GM21576 (cell line): ENCODE data around the gene PSMG1.

Source experiments
- ATAC-seq: cut with Tn5 transposase; IDR thresholded peaks from one replicate; pipeline ENCODE4 v1.9.1; 2021; ENCODE audit warnings: mild to moderate bottlenecking, moderate library complexity; ENCODE audit not compliant: unreplicated experiment

Gene PSMG1

DNA sequence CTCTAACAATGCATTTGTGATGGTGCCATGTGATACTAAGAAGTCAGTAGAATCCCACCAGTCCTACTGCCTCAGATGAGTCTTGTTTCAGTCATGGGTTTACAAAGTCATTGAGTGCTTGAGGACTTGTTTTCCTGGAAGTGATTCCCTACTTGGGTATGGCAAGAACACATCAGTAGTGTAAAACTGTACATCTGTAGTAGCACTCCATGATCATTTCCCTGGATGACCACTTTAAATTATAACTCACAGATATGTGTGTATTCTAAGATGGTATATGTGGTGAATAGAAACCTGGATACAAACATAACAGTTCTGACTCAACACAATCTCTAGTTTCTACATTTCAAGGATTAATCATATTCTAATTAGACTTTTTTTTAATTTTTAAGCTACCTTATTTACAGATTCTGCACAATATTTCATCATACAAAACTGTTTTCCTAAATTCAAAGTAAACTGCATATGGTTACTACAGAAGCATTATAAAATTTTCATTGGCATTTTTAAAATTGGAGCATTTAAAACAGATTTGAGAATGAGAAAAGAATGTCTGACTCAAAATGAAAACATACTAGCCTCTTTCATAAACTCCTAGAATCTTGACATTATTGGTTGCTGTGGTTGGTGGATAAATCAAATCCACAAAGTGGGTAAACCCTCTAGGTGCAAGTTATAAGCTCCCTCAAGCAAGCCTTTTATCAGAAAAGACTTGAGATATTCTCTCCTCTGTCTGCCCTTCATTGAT, 6.8 kb upstream of the PSMG1 start:
- ATAC-seq = no peak

DNA sequence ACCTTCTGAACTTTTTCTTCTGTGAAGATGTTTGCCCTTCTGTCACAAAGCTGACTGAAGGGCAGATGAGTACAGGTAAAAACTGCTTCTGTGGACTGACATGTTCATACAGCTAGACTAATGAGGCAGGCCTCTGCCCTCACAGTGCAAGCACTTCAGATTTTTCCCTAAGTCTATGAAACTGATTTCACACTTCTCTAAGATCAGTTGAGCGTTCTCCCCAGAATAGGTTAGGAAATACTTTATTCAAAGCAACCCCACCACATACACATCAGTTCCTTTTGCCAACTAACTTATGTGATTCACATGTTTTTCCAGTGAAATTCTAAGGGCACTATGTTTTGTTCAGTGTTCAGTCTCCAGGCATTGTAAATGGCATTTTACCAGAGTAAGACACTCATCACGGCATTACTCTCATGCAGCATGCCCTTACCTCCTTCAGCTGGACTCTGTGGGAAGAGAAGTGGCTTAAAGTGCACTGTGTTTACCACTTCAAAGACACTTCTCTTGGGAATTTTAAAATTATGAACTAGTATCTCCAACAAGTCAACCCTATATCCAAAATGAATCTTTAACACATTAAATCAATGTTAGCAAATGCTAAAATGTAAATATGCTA, 5.4 kb upstream of the PSMG1 start:
- ATAC-seq = no peak

DNA sequence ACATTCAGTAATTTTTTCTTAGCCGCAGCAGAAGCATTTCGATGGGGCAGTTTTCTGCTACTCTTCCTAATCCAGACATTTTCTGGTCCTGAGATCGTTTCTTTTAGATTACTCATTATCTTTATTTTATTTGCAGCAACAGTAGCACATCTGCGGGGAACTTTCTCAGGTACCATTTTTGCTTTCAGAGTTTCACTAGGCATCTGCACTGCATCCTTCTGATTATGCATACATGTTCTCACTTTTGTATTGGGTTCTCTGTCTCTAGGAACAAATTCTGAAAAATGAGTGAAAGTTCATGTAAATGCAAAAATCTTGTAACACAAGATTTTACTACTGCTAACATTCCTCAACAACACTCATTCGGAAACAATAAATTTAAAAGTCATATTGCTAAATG, 3.9 kb upstream of the PSMG1 start:
- ATAC-seq = no peak

DNA sequence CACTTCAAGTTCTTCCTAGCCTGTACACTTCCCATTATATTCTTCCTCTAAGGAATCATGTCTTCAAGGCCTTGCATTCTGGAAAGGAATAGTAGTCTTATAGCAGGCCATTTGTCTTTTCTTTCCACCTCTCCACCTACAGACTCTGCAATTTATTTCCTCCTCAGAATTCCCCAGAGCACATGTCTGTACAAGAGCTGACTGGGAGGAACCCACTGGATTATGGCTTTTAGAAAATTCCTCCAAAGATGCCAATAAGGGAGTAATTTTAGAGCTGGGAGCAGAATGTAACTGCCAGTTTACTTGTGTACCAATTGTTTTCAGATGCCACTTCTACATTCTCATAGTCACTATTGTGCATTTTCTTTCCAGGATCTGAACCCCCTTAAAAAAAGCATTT, 3.4 kb upstream of the PSMG1 start:
- no peak for ATAC-seq

DNA sequence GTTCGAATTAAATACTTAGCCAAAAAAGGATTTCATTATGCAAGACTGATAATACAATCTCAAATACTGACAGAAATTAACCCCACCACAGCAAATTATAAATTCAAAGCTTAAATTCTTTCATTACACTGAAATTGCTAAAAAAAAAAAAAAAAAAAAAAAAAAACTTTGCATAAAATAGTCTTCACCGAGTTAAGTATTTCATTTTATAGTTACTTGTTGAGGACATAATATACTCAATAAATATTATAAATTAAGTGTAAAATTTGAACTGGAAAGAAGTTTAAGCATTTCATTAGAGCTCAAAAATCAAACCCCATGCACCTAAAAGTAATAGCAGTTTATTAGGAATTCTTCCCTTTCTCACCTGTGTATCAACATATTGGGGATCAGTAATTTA, 1.9 kb upstream of the PSMG1 start:
- no peak for ATAC-seq

DNA sequence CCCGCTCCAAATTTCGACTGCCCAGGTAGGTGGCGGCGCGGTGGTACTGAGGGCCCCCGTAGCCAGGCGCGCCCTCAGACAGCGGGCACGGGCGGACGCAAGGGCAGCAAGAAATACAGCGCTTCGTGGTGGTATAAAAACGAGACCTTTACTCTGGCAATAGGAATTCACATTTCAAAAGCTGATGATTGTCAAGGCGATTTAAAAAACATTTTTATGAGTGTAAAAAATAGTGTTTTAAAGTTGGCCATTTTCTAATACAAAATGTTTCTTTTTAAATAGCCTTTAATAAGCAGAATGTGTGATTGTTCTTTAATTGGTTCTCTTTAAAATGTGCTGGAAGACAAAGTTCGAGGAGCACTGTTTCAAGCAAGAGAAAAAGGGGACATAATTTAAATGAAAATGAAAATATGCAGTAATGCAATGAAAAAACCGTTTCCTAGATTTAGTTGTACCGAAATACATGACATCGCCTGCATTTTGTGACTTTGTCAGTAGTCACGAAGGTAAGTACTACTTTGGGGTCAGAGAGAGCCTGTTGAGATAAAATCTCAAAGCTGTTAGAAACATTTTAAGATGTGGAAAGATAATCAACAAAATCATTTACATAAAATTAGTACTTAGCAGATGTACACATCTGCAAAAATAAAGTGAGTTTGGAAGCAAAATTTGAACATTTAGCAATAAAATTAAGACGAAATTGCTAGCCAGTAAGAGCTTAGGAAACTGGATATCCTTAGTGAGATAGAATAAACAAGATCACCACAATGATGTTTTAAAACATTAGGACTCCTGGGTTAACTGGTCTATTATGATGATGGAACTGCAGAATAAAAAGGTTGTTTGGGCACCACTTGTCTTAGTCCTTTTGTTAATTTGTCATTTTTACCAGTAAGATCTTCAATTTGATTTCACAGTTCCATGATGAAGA, 1.1 kb upstream of the PSMG1 start:
- no peak for ATAC-seq

DNA sequence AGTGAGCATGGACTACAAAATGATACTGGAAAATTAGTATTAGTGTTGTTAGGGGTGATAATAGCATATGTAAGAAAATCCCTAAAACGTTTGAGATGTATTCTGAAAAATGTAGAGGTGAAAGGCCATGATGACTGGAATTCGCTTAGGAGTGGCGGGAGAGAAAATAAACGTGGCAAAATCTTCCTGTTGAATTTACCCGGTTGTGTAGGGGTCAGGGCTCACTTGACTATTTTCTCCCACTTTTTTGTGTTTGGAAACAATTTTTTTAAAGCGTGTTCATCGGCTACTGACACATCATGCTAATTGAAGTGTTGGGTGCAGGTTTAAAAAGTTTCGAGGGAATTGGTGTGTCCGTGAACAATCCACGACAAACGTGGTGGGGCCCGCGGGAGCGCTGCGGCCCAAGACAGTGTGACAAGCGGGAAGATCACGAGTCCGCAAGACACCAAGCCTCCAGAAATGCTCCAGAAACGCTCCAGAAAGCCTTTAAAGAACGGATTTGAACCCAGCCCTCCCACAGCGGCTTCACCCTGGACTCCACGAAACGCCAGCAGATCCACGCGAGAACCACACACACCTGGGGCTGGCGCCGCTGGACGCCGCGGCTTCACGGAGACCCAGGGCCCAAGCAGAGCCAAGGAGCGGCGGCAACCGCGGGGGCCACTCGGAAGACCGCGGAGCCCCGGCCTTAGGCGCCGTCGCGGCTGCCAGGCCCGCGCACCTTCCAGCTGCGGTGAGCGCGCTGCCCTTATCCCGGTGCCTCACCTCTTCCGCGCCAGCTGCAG, 573 bp downstream of the PSMG1 start:
- ATAC-seq = peak; percentile 25

DNA sequence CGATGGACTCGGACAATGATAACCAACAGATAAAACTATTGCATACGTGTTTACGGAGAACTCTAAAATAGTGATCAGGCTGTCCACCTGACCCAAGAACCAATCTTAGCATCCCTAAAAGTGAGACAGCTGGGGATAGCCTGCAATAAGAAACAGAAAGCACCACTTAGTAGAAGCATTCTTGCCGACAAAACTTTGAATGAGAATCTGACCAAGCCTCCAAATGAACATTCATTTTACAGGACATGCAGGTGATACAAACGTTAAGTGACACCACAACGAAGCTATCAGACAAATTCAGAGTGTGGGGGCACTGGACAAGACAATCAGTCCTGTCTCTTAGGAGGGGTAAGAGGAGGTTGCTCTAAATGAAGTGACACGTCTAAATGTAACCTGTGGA, 1.2 kb downstream of the PSMG1 start:
- ATAC-seq = no peak

DNA sequence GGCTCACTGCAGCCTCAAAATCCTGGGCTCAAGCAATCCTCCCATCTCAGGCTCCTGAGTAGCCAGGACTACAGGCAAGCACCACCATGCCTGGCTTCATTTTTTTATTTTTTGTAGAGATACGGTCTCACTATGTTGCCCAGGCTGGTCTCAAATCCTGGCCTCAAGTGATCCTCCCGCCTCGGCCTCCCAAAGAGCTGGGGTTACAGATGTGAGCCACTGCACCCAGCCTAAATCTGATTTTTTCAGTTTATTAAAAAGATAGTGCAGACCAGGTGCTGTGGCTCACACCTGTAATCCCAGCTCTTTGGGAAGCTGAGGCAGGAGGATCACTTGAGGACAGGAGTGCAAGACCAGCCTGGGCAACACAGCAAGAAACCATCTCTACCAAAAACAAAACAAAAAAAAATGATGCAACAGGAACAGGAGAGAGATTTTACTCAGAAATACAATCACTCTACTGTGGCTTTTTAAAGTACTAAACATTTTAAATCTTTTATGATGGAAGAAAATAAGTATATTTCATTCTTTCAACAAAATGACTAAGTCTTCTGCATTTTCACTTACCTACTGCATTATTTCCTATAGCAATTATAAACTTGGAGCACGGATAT, 1.9 kb downstream of the PSMG1 start:
- no peak for ATAC-seq

DNA sequence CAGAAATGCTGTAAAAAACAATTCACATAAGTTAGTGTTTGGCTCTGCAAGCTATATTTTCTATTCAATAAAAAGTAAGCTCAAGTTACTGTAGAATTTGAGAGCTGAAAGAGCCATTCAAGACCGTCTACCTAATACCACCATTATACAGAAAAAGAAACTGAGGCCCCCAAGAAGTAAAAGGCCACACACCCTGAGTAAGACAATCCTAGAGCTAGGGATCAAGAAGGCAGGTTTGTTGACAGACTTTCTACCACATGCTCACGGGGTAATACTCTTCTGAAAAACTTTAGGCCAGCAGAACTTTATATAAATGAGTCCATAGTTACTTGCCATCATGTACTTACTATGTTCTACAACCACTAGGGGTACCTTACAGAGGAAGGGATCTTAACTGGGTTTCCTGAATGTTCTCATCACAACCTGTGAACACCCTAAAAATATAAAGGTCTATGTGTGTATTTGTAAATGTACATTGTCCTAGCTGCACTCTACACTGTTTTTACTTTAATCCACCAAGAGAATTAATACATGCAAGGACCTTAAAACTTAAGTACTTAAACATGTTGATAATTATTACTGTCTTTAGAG, 2.7 kb downstream of the PSMG1 start:
- ATAC-seq = no peak

DNA sequence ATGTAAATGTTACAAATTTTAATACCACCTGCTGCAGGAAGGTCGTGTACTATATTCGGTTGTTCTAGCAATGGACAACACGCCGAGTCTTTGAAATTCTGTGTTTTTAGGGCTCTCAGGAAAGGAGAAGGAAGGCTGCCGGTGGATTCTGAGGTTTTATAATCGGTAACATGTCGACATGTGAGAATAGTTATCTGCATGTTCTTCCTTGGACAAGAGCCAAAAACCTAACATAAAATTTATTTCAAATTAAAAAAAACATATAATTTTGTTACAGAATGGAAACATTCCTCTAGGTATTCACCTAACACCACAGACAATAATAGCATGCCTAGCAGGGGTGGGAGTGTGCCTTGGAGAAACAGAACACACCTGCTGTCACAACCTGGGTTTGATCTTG, 4.8 kb downstream of the PSMG1 start:
- no peak for ATAC-seq

DNA sequence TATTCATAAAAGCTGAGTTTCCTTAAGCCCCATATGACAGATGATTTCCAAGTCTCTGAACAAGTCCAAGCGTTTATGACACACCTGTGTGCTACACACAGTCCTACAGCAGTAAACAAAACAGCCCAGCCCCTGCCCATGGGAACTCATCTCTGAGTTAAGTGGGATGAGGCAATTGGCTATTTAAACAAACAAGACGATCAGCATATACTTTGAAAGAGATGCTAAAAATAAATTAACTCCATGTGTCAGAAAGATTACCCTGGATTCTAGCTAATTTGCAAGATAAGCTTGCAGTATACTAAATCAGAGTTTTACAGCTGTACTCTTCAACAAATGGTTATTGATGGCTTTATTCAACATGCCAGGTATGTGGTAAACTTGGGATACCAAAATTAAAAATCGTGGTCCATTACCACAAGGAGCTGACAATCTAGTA, 7.0 kb downstream of the PSMG1 start:
- ATAC-seq = no peak

DNA sequence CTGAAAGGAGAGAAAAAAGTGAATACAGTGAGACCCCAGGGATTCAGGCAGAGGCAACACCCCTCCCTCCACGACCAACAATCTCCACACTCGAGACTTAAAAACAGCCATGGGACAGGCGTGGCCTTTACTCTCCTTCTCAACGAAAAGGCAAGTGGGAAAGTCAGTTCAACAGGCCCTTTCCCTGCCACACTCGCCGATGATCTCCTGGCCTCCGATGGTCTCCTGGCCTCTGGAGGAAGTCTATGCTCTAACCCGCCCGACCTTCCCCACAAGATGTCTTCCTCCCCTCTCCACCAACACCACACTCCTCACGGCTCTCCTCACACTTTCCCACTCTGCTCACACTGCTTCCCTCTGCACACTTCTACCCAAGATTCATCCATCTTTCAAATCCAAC, 7.6 kb downstream of the PSMG1 start:
- ATAC-seq = no peak

DNA sequence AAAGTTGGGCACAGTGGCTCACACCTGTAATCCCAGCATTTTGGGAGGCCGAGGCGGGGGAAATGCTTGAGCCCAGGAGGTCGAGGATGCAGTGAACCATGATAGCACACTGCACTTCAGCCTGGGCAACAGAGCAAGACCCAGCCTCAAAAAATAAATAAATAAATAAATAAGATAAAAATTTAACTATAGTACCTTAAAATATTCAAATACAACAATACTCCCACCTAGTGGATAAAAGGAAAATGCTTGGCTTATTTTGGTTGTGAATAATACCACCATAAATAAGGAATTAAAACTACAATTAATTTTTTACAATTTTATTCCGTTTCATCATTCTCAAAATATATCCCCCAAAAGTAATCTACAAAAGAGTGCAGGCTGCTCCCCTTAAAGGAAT, 8.1 kb downstream of the PSMG1 start:
- ATAC-seq = no peak

DNA sequence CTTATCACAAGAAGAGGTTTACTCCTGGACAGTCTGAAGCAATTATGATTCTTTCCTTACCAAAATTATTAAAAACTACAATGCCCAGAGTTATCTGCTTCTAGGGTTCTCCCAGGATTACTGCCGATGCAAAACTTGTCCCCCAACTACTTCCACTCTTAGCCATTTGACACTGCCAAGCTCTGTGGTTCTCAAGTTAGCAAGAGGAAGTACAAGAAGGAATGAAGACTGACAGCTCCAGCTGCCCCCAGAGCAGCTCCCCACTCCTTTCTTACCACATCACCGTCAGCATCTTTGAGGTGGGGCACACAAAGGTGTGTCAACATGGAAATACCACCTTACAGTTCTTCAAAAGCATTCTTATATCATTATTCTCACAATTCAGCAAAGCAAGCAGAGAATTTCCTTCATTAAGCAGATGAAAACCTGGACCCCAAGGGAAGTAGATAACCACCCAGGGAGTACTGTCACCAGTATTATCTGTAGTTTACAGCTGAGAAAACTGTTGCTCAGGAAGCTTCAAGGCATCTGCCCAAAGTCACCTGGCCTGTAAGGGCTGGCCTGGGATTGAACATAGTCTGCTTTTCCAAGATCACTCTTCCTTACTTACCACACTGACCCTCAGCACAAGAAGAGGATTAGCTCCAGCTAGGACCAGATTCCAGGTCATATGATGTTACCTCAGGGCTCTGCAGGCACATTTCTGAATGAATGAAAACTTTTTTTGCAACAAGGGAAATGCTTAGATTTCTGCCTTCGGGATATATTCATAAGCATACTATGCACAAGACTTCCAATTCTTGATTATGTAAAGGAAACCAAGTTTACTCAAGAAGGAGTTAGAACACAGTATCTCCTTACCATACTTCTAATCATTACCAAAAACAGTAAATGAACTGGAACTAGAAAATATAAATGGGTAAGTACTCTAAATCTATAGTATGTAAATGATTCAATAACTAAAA, 9.3 kb downstream of the PSMG1 start:
- no peak for ATAC-seq

DNA sequence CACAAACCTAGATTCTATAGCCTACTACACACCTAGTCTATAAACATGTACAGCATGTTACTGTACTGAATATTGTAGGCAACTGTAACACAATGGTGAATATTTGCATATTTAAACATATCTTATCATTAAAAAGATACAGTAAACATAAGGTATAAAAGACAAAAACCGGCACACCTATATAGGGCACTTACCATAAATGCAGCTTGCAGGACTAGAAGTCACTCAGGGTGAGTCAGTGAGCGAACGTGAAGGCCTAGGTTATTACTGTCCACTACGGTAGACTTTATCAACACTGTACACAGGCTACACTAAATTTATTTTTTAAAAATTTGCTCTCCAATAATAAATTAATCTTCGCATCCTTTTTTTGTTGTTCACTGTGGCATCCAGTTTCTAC, 13.3 kb downstream of the PSMG1 start:
- ATAC-seq = no peak

DNA sequence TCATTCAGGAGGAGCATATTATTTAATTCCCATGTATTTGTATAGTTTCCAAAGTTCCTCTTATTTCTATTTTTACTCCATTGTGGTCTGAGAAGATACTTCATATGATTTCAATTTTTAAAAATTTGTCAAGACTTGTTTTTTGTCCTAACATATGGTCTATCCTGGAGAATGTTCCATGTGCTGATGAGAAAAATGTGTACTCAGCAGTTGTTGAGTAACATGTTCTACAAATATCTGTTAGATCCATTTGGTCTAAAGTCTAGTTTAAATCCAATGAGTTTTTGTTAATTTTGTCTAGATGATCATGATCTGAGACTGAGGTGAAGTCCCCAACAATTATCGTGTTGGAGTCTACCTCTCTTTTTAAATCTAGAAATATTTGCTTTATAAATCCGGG, 14.5 kb downstream of the PSMG1 start:
- ATAC-seq = no peak

DNA sequence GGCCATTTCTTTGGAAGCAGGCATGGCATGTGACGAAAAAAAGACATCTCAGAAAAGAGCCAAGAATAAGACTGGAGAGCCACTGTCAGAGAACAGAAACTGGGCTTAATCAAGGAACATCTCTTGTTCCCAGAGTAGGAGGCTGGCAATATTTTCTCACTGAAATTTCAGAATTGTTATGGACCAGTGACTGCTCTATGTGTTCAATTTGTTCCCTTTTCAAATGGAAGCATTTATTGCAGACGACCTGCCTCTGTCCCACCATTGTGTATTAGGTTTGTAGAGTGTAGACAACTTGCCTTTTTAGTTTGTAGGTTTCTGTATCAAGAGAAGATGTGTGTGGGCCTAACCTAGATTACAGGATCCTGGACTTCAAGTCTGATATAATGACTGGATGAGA, 18.7 kb downstream of the PSMG1 start:
- no peak for ATAC-seq

DNA sequence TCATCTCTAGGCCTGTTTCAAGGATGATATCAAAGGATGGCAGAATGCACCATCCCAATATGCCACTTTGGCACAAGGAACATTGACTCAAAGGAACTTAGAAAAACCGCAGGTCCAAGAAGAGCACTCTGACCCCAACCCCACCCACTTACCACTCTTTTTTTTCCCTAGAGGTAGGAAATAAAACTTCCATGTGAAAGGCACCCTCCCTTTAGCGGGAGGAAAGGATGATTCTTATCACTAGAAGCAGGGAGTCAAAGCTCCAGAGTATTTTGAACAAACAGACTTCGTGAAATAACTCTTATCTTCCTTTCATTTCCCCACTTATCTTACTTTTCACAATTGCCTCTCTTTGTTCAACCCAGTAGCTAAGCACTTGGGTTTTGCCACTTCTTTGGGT, 22.2 kb downstream of the PSMG1 start:
- no peak for ATAC-seq
